GM12875 (cell line): ENCODE measurements around the gene GREB1.

Source experiments
- H3K4me3 ChIP-seq: one replicate; pipeline ENCODE4 v1.5.1; 2011; ENCODE audit warnings: low read depth, low read length, control low read depth
- CTCF ChIP-seq: IDR thresholded peaks from 2 replicates; pipeline ENCODE4 v1.5.1; 2011; ENCODE audit warnings: low read depth, mild to moderate bottlenecking, control low read depth, inconsistent platforms, low read length, moderate library complexity, borderline replicate concordance; ENCODE audit not compliant: insufficient read depth

Gene GREB1

GRCh38 chr2:11613297-11613696 is 79.5 kb downstream of the GREB1 start:
- no peak overlapping the region for H3K4me3 ChIP-seq
- TF ChIP-seq CTCF, result no peak

GRCh38 chr2:11615209-11615608 is 81.4 kb downstream of the GREB1 start:
- TF ChIP-seq CTCF, result no peak
- H3K4me3 ChIP-seq, result no peak overlapping the region

- TF ChIP-seq CTCF, result no peak
- no peak overlapping the region for H3K4me3 ChIP-seq
Measured at GRCh38 chr2:11616097-11616687, 82.3 kb downstream of the GREB1 start.

GRCh38 chr2:11616851-11617415 is 83.1 kb downstream of the GREB1 start:
- no peak for TF ChIP-seq CTCF
- H3K4me3 ChIP-seq, result no peak overlapping the region

GRCh38 chr2:11617527-11617926 is 83.7 kb downstream of the GREB1 start:
- no peak overlapping the region for H3K4me3 ChIP-seq

GRCh38 chr2:11617984-11618707 is 84.3 kb downstream of the GREB1 start:
- TF ChIP-seq CTCF, result no peak
- H3K4me3 ChIP-seq, result no peak overlapping the region

More at GRCh38 chr2:11617527-11617926, 83.7 kb downstream of the GREB1 start:
- no peak for TF ChIP-seq CTCF

- no peak for TF ChIP-seq CTCF
Measured at GRCh38 chr2:11618708-11619062, 84.8 kb downstream of the GREB1 start.

More at GRCh38 chr2:11618708-11619062, 84.8 kb downstream of the GREB1 start:
- H3K4me3 ChIP-seq, result no peak overlapping the region
